NCI-H2107 (cell line): ENCODE results near the gene MLPH.
A peak's percentile ranks its signal among the peaks of the same experiment; 100 is the strongest.

ENCODE experiments used
- DNase-seq: peaks from one replicate; lab custom pipeline; 2025; lab: John Stamatoyannopoulos, UW

The MLPH gene

GRCh38 chr2:237500681-237501424, 13.8 kb downstream of the MLPH start:
- no peak for DNase-seq

GRCh38 chr2:237501892-237502513, 15.0 kb downstream of the MLPH start:
- DNase-seq: no peak

- DNase-seq: no peak
Observed at GRCh38 chr2:237503201-237503600, 16.1 kb downstream of the MLPH start.

GRCh38 chr2:237505188-237505939, 18.3 kb downstream of the MLPH start:
- no peak for DNase-seq

GRCh38 chr2:237507512-237507911, 20.5 kb downstream of the MLPH start:
- no peak for DNase-seq

- no peak for DNase-seq
Observed at GRCh38 chr2:237508361-237508760, 21.3 kb downstream of the MLPH start.

- DNase-seq: no peak
Observed at GRCh38 chr2:237509151-237509550, 22.1 kb downstream of the MLPH start.

- no peak for DNase-seq
Observed at GRCh38 chr2:237509905-237510304, 22.9 kb downstream of the MLPH start.

GRCh38 chr2:237510502-237511217, 23.6 kb downstream of the MLPH start:
- DNase-seq: no peak

GRCh38 chr2:237511433-237511832, 24.4 kb downstream of the MLPH start:
- DNase-seq: no peak

GRCh38 chr2:237511885-237512405, 24.9 kb downstream of the MLPH start:
- no peak for DNase-seq

GRCh38 chr2:237512774-237513466, 25.9 kb downstream of the MLPH start:
- peak; percentile 77 for DNase-seq

GRCh38 chr2:237513693-237514092, 26.6 kb downstream of the MLPH start:
- no peak for DNase-seq

- DNase-seq: no peak
Observed at GRCh38 chr2:237514474-237515130, 27.6 kb downstream of the MLPH start.

- DNase-seq: no peak
Observed at GRCh38 chr2:237515166-237515565, 28.1 kb downstream of the MLPH start.

GRCh38 chr2:237515621-237516275, 28.7 kb downstream of the MLPH start:
- no peak for DNase-seq

- DNase-seq: no peak
Observed at GRCh38 chr2:237517163-237517562, 30.1 kb downstream of the MLPH start.

- no peak for DNase-seq
Observed at GRCh38 chr2:237517990-237518389, 30.9 kb downstream of the MLPH start.

- no peak for DNase-seq
Observed at GRCh38 chr2:237519506-237520245, 32.6 kb downstream of the MLPH start.

GRCh38 chr2:237520290-237520689, 33.2 kb downstream of the MLPH start:
- DNase-seq: no peak
